ENCODE data around the gene AHI1. TPM values are rescaled to one million over a fixed set of nuclear protein-coding genes. Genes with fewer than 3 reads are reported as not detected.

The AHI1 gene
- total RNA-seq, 4 donors from 2014 or later = 30.8 to 57.6 (median 38.0) TPM

GRCh38 chr6:135271626-135272025 lies 225.9 kb downstream of the AHI1 start:
- no peak overlapping the region for H3K4me3 ChIP-seq
- no peak for TF ChIP-seq POLR2A (IDR thresholded peaks at IDR 0.05)
- no peak for TF ChIP-seq EP300 (IDR thresholded peaks at IDR 0.05)
- TF ChIP-seq, protein P1, sequence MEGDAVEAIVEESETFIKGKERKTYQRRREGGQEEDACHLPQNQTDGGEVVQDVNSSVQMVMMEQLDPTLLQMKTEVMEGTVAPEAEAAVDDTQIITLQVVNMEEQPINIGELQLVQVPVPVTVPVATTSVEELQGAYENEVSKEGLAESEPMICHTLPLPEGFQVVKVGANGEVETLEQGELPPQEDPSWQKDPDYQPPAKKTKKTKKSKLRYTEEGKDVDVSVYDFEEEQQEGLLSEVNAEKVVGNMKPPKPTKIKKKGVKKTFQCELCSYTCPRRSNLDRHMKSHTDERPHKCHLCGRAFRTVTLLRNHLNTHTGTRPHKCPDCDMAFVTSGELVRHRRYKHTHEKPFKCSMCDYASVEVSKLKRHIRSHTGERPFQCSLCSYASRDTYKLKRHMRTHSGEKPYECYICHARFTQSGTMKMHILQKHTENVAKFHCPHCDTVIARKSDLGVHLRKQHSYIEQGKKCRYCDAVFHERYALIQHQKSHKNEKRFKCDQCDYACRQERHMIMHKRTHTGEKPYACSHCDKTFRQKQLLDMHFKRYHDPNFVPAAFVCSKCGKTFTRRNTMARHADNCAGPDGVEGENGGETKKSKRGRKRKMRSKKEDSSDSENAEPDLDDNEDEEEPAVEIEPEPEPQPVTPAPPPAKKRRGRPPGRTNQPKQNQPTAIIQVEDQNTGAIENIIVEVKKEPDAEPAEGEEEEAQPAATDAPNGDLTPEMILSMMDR (IDR thresholded peaks at IDR 0.05) = no peak
- DNase-seq (ENCODE audit: low spot score in 2 of 2) = no peak
- no peaks in the 10 kb centered on the region for H3K4me1 ChIP-seq
- no peaks in the 10 kb centered on the region for H3K36me3 ChIP-seq
- no peak overlapping the region for H3K27ac ChIP-seq
- H3K9me3 ChIP-seq = no peaks in the 10 kb centered on the region
- 71 to 81% methylated on average over 6 of the region's 6 CpGs for WGBS, 2 donors
- no peaks in the 10 kb centered on the region for H3K27me3 ChIP-seq

- H3K4me1 ChIP-seq = no peaks in the 10 kb centered on the region
- 50 to 54% methylated on average over 11 of the region's 11 CpGs for WGBS, 2 donors
- TF ChIP-seq, protein P1 (IDR thresholded peaks at IDR 0.05) = no peak
- TF ChIP-seq POLR2A (IDR thresholded peaks at IDR 0.05) (no peak), EP300 (IDR thresholded peaks at IDR 0.05) (no peak)
- H3K4me3 ChIP-seq = no peak overlapping the region
- H3K27ac ChIP-seq = no peak overlapping the region
- H3K9me3 ChIP-seq = no peaks in the 10 kb centered on the region
- H3K36me3 ChIP-seq = no peaks in the 10 kb centered on the region
- DNase-seq (ENCODE audit: low spot score in 2 of 2) = no peak
- H3K27me3 ChIP-seq = no peaks in the 10 kb centered on the region
Measured at GRCh38 chr6:135270676-135271536, 226.6 kb downstream of the AHI1 start.

GRCh38 chr6:135269481-135269891 lies 228.1 kb downstream of the AHI1 start:
- Histone ChIP-seq H3K27me3 (no peaks in the 10 kb centered on the region), H3K4me3 (no peak overlapping the region), H3K9me3 (no peaks in the 10 kb centered on the region), H3K4me1 (no peaks in the 10 kb centered on the region), H3K27ac (no peak overlapping the region), H3K36me3 (no peaks in the 10 kb centered on the region)
- no peak for DNase-seq (ENCODE audit: low spot score in 2 of 2)
- WGBS, 2 donors = 63 to 71% methylated on average over 1 of the region's 1 CpG
- no peak for TF ChIP-seq EP300 (IDR thresholded peaks at IDR 0.05)
- TF ChIP-seq POLR2A (IDR thresholded peaks at IDR 0.05) = no peak
- TF ChIP-seq, protein P1 (IDR thresholded peaks at IDR 0.05) = no peak

- no peak for DNase-seq (ENCODE audit: low spot score in 2 of 2)
- no peaks in the 10 kb centered on the region for H3K9me3 ChIP-seq
- H3K27me3 ChIP-seq = no peaks in the 10 kb centered on the region
- H3K4me3 ChIP-seq = no peak overlapping the region
- 88 to 90% methylated on average over 3 of the region's 3 CpGs for WGBS, 2 donors
- H3K27ac ChIP-seq = no peak overlapping the region
- no peaks in the 10 kb centered on the region for H3K36me3 ChIP-seq
- TF ChIP-seq EP300 (IDR thresholded peaks at IDR 0.05) = no peak
- TF ChIP-seq POLR2A (IDR thresholded peaks at IDR 0.05) = no peak
- TF ChIP-seq, protein P1 (IDR thresholded peaks at IDR 0.05) = no peak
- H3K4me1 ChIP-seq = no peaks in the 10 kb centered on the region
Measured at GRCh38 chr6:135268740-135269139, 228.8 kb downstream of the AHI1 start.

DNA sequence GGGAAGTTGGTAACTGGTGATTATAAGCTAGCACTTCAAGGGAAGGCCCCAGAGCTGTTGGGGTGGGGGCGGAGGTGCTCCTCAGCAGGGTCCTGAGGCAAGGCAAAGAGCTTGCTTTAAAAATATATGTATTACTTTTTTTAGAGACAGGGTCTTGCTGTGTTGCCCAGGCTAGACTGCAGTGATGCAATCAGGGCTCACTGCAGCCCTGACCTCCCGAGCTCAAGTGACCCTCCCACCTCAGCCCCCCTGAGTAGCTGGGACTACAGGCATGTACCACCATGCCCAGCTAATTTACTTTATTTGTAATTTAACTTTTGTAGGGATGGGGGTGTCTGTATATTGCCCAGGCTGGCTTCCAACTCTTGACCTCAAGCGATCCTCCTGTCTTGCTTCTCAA lies 229.3 kb downstream of the AHI1 start:
- 84 to 85% methylated on average over 3 of the region's 3 CpGs for WGBS, 2 donors
- Histone ChIP-seq H3K4me1 (no peaks in the 10 kb centered on the region), H3K27ac (no peak overlapping the region), H3K9me3 (no peaks in the 10 kb centered on the region), H3K27me3 (no peaks in the 10 kb centered on the region), H3K4me3 (no peak overlapping the region), H3K36me3 (no peaks in the 10 kb centered on the region)
- TF ChIP-seq EP300 (IDR thresholded peaks at IDR 0.05) (no peak), POLR2A (IDR thresholded peaks at IDR 0.05) (no peak)
- TF ChIP-seq, protein P1 (IDR thresholded peaks at IDR 0.05) = no peak
- no peak for DNase-seq (ENCODE audit: low spot score in 2 of 2)

Measured in tibial nerve (tissue), 4 donors.